ENCODE data around the gene KRT35. TPM values are rescaled to one million over a fixed set of nuclear protein-coding genes. Genes with fewer than 3 reads are reported as not detected.

KRT35 gene
- total RNA-seq, 1 experiment from 2014 or later = not detected

GRCh38 chr17:41429667-41430066 is 51.3 kb downstream of the KRT35 start:
- no peaks in the 10 kb centered on the region for H3K9me2 ChIP-seq (ENCODE audit: insufficient read depth)
- H3K36me3 ChIP-seq (ENCODE audit: control insufficient read depth in 1 of 2, insufficient read depth in 2 of 2, low read length in 2 of 2) = no peaks in the 10 kb centered on the region
- H3K4me1 ChIP-seq (ENCODE audit: control insufficient read depth in 1 of 2, insufficient read depth in 2 of 2, low read length in 2 of 2) = peaks cover 11 to 13% of the 10 kb centered on the region in 2 experiments
- H3K9ac ChIP-seq (ENCODE audit: low read length) = no peak overlapping the region
- no peak overlapping the region for H2AFZ ChIP-seq (ENCODE audit: low read depth, low read length, poor library complexity, severe bottlenecking)
- no peak overlapping the region for H3K4me3 ChIP-seq (replicated peaks in 1 of 2; ENCODE audit: low read depth in 1 of 2, low read length in 2 of 2)
- ChIA-PET POLR2A (no interaction called here), RAD21 (ENCODE audit: low non-redundant PET in 1 of 2, low total read pairs in 2 of 2, uncharacterized antibody in 2 of 2, unreplicated experiment in 2 of 2) (interaction anchor here in 1 of 2 experiments (0.7 kb wide), 1 partner anchor 16 kb away, joined by 3 read pairs; no protein-coding TSS in a partner anchor), CTCF (no interaction called here)
- no peak for ATAC-seq
- no peaks in the 10 kb centered on the region for H4K20me1 ChIP-seq (ENCODE audit: insufficient read depth)
- no peaks in the 10 kb centered on the region for H3K79me2 ChIP-seq (ENCODE audit: insufficient read depth, low read length)
- no peaks in the 10 kb centered on the region for H3K9me3 ChIP-seq (ENCODE audit: control insufficient read depth in 1 of 2, insufficient read depth in 1 of 2, low read depth in 1 of 2, low read length in 2 of 2)
- DNase-seq (ENCODE audit: low read depth, low spot score) = no peak
- BruUV-seq (replicated peaks) = no TSS peak
- H3K4me2 ChIP-seq (ENCODE audit: low read length) = no peak overlapping the region
- no peaks in the 10 kb centered on the region for H3K27me3 ChIP-seq (ENCODE audit: insufficient read depth, low read length)
- no peak overlapping the region for H3K27ac ChIP-seq (ENCODE audit: low read depth, low read length)
- intact Hi-C loops (cut with micrococcal nuclease) = no loop called here
- no peak for TF ChIP-seq SRF (IDR thresholded peaks at IDR 0.05; ENCODE audit: low read depth)
- TF ChIP-seq ZNF274 (IDR thresholded peaks at IDR 0.05; ENCODE audit: low read depth, low read length) = no peak
- no peak for TF ChIP-seq SIN3A (IDR thresholded peaks at IDR 0.05; ENCODE audit: low read depth)
- TF ChIP-seq FOSL1 (IDR thresholded peaks at IDR 0.05; ENCODE audit: low read depth) = no peak
- no peak for TF ChIP-seq POLR2AphosphoS5 (IDR thresholded peaks at IDR 0.05; ENCODE audit: low read depth, low read length)
- TF ChIP-seq REST (IDR thresholded peaks at IDR 0.05; ENCODE audit: low read depth) = no peak
- no peak for TF ChIP-seq MAX (IDR thresholded peaks at IDR 0.05)
- no peak for TF ChIP-seq POLR2A (IDR thresholded peaks at IDR 0.05; ENCODE audit: borderline replicate concordance, extremely low read depth, insufficient read depth, insufficient read length)
- no peak for TF ChIP-seq EZH2phosphoT487 (IDR thresholded peaks at IDR 0.05; ENCODE audit: borderline replicate concordance)

Measured in HCT116 (cell line).